GM19455 (cell line): ENCODE measurements around the gene ACAP3.

ENCODE experiments used
- ATAC-seq: cut with Tn5 transposase; IDR thresholded peaks from one replicate; pipeline ENCODE4 v1.9.1; 2021; ENCODE audit not compliant: unreplicated experiment

ACAP3 gene

GRCh38 chr1:1272341-1273208, 35.2 kb downstream of the ACAP3 start:
- no peak for ATAC-seq

- ATAC-seq = no peak
These were observed 36.9 kb downstream of the ACAP3 start for GRCh38 chr1:1270813-1271212.

GRCh38 chr1:1268284-1268682, 39.4 kb downstream of the ACAP3 start:
- no peak for ATAC-seq

GRCh38 chr1:1267488-1268283, 40.0 kb downstream of the ACAP3 start:
- no peak for ATAC-seq

- no peak for ATAC-seq
These were observed 42.9 kb downstream of the ACAP3 start for GRCh38 chr1:1264868-1265272.

GRCh38 chr1:1264026-1264425, 43.7 kb downstream of the ACAP3 start:
- ATAC-seq = no peak

- no peak for ATAC-seq
These were observed 45.0 kb downstream of the ACAP3 start for GRCh38 chr1:1262758-1263157.

GRCh38 chr1:1262071-1262470, 45.7 kb downstream of the ACAP3 start:
- ATAC-seq = no peak

GRCh38 chr1:1260843-1261560, 46.7 kb downstream of the ACAP3 start:
- no peak for ATAC-seq

GRCh38 chr1:1259951-1260600, 47.7 kb downstream of the ACAP3 start:
- ATAC-seq = no peak

- no peak for ATAC-seq
These were observed 48.2 kb downstream of the ACAP3 start for GRCh38 chr1:1259540-1259939.

- ATAC-seq = no peak
These were observed 48.6 kb downstream of the ACAP3 start for GRCh38 chr1:1259119-1259488.

- no peak for ATAC-seq
These were observed 50.5 kb downstream of the ACAP3 start for GRCh38 chr1:1256956-1257871.

- ATAC-seq = no peak
These were observed 52.1 kb downstream of the ACAP3 start for GRCh38 chr1:1255611-1256010.

GRCh38 chr1:1255078-1255477, 52.7 kb downstream of the ACAP3 start:
- ATAC-seq = no peak

GRCh38 chr1:1254667-1254998, 53.1 kb downstream of the ACAP3 start:
- no peak for ATAC-seq

GRCh38 chr1:1253972-1254666, 53.6 kb downstream of the ACAP3 start:
- no peak for ATAC-seq

- ATAC-seq = no peak
These were observed 54.4 kb downstream of the ACAP3 start for GRCh38 chr1:1253314-1253713.

- ATAC-seq = no peak
These were observed 56.9 kb downstream of the ACAP3 start for GRCh38 chr1:1250786-1251284.
